ENCODE data around the gene PLCL2.

DNA sequence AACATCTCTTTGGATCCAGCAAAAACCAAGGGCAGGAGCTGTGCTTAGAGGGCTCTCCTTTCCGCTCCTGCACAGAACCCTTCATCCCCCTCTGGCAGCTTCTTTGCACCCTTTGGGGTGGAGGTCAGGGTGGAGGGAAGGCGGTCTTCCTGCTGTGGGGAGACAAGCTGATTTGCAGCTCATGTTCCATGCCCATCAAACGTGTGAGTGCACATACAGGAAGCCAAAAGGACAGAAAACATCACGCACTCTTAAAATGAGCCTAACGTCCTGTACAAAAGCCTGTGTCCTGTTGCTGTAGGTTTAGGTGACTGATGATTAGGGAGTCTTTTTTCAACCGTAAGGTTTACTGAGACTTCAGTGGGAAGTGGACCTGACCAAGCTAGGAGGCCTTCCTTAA, 195.2 kb downstream of the PLCL2 start:
- TF ChIP-seq, protein P1, sequence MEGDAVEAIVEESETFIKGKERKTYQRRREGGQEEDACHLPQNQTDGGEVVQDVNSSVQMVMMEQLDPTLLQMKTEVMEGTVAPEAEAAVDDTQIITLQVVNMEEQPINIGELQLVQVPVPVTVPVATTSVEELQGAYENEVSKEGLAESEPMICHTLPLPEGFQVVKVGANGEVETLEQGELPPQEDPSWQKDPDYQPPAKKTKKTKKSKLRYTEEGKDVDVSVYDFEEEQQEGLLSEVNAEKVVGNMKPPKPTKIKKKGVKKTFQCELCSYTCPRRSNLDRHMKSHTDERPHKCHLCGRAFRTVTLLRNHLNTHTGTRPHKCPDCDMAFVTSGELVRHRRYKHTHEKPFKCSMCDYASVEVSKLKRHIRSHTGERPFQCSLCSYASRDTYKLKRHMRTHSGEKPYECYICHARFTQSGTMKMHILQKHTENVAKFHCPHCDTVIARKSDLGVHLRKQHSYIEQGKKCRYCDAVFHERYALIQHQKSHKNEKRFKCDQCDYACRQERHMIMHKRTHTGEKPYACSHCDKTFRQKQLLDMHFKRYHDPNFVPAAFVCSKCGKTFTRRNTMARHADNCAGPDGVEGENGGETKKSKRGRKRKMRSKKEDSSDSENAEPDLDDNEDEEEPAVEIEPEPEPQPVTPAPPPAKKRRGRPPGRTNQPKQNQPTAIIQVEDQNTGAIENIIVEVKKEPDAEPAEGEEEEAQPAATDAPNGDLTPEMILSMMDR (IDR thresholded peaks at IDR 0.05; ENCODE audit: low read depth, low read length, missing input control), result no peak
- TF ChIP-seq TAF1 (conservative IDR thresholded peaks at IDR 0.05) (no peak), SP1 (IDR thresholded peaks at IDR 0.05) (no peak), YY1 (IDR thresholded peaks at IDR 0.05) (no peak), GABPA (IDR thresholded peaks at IDR 0.05 in 1 of 2, conservative IDR thresholded peaks at IDR 0.05 in 1 of 2) (no peak), JUND (IDR thresholded peaks at IDR 0.05) (no peak)
- TF ChIP-seq, protein P2, sequence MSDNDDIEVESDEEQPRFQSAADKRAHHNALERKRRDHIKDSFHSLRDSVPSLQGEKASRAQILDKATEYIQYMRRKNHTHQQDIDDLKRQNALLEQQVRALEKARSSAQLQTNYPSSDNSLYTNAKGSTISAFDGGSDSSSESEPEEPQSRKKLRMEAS (IDR thresholded peaks at IDR 0.05), result no peak
- TF ChIP-seq, protein P3, sequence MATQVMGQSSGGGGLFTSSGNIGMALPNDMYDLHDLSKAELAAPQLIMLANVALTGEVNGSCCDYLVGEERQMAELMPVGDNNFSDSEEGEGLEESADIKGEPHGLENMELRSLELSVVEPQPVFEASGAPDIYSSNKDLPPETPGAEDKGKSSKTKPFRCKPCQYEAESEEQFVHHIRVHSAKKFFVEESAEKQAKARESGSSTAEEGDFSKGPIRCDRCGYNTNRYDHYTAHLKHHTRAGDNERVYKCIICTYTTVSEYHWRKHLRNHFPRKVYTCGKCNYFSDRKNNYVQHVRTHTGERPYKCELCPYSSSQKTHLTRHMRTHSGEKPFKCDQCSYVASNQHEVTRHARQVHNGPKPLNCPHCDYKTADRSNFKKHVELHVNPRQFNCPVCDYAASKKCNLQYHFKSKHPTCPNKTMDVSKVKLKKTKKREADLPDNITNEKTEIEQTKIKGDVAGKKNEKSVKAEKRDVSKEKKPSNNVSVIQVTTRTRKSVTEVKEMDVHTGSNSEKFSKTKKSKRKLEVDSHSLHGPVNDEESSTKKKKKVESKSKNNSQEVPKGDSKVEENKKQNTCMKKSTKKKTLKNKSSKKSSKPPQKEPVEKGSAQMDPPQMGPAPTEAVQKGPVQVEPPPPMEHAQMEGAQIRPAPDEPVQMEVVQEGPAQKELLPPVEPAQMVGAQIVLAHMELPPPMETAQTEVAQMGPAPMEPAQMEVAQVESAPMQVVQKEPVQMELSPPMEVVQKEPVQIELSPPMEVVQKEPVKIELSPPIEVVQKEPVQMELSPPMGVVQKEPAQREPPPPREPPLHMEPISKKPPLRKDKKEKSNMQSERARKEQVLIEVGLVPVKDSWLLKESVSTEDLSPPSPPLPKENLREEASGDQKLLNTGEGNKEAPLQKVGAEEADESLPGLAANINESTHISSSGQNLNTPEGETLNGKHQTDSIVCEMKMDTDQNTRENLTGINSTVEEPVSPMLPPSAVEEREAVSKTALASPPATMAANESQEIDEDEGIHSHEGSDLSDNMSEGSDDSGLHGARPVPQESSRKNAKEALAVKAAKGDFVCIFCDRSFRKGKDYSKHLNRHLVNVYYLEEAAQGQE (IDR thresholded peaks at IDR 0.05), result no peak
- TF ChIP-seq, protein P4, sequence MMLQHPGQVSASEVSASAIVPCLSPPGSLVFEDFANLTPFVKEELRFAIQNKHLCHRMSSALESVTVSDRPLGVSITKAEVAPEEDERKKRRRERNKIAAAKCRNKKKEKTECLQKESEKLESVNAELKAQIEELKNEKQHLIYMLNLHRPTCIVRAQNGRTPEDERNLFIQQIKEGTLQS (IDR thresholded peaks at IDR 0.05), result no peak
